Inflammatory macrophage treated with lipopolysaccharide for 4 hours (primary cell): ENCODE data around the gene DLG1.

Experiments
- DNase-seq: peaks from one replicate; pipeline ENCODE4 v3.0.0-alpha.2; 2020

The DLG1 gene

GRCh38 chr3:197205265-197205664, 93.1 kb downstream of the DLG1 start:
- no peak for DNase-seq

- DNase-seq, result peak; percentile 56
Observed at GRCh38 chr3:197204736-197205135, 93.7 kb downstream of the DLG1 start.

- peak; percentile 16 for DNase-seq
Observed at GRCh38 chr3:197203714-197204146, 94.7 kb downstream of the DLG1 start.

- no peak for DNase-seq
Observed at GRCh38 chr3:197202694-197203093, 95.7 kb downstream of the DLG1 start.

- no peak for DNase-seq
Observed at GRCh38 chr3:197201791-197202452, 96.5 kb downstream of the DLG1 start.

GRCh38 chr3:197200856-197201255, 97.6 kb downstream of the DLG1 start:
- DNase-seq, result peak; percentile 76

- DNase-seq, result no peak
Observed at GRCh38 chr3:197197334-197197733, 101.1 kb downstream of the DLG1 start.

- DNase-seq, result no peak
Observed at GRCh38 chr3:197196192-197196591, 102.2 kb downstream of the DLG1 start.

- DNase-seq, result no peak
Observed at GRCh38 chr3:197195326-197195725, 103.1 kb downstream of the DLG1 start.

- peak; percentile 61 for DNase-seq
Observed at GRCh38 chr3:197193759-197194158, 104.7 kb downstream of the DLG1 start.

GRCh38 chr3:197191897-197192296, 106.5 kb downstream of the DLG1 start:
- no peak for DNase-seq

- DNase-seq, result no peak
Observed at GRCh38 chr3:197189623-197190022, 108.8 kb downstream of the DLG1 start.

- DNase-seq, result no peak
Observed at GRCh38 chr3:197188963-197189362, 109.4 kb downstream of the DLG1 start.

GRCh38 chr3:197186887-197187588, 111.4 kb downstream of the DLG1 start:
- peak; percentile 66 for DNase-seq

GRCh38 chr3:197183582-197183981, 114.8 kb downstream of the DLG1 start:
- DNase-seq, result no peak

GRCh38 chr3:197181741-197182140, 116.7 kb downstream of the DLG1 start:
- DNase-seq, result peak; percentile 89

- no peak for DNase-seq
Observed at GRCh38 chr3:197178998-197179397, 119.4 kb downstream of the DLG1 start.

GRCh38 chr3:197175503-197175902, 122.9 kb downstream of the DLG1 start:
- no peak for DNase-seq

- no peak for DNase-seq
Observed at GRCh38 chr3:197174927-197175326, 123.5 kb downstream of the DLG1 start.

GRCh38 chr3:197173620-197174019, 124.8 kb downstream of the DLG1 start:
- DNase-seq, result no peak

- no peak for DNase-seq
Observed at GRCh38 chr3:197171481-197172067, 126.8 kb downstream of the DLG1 start.

GRCh38 chr3:197169028-197169427, 129.4 kb downstream of the DLG1 start:
- DNase-seq, result no peak

GRCh38 chr3:197168606-197169005, 129.8 kb downstream of the DLG1 start:
- no peak for DNase-seq

- no peak for DNase-seq
Observed at GRCh38 chr3:197168063-197168462, 130.3 kb downstream of the DLG1 start.
